Stimulated activated CD8-positive, alpha-beta memory T cell treated with anti-CD3 and anti-CD28 coated beads, Interleukin-4, amount 100 ng/mL, for 4 hours (primary cell): ENCODE results near the gene HAVCR1.
"Not testable (repeated sequence)": the region's sequence is repeated elsewhere in the genome, so short reads cannot be mapped to it uniquely, and the experiment has no call there.

Source experiments
- DNase-seq, 2 donors: peaks; one replicate each; pipeline ENCODE4 v3.0.0-alpha.2; 2020; ENCODE audit warnings: low read depth in 2 of 2, low spot score in 1 of 2

The HAVCR1 gene

DNA sequence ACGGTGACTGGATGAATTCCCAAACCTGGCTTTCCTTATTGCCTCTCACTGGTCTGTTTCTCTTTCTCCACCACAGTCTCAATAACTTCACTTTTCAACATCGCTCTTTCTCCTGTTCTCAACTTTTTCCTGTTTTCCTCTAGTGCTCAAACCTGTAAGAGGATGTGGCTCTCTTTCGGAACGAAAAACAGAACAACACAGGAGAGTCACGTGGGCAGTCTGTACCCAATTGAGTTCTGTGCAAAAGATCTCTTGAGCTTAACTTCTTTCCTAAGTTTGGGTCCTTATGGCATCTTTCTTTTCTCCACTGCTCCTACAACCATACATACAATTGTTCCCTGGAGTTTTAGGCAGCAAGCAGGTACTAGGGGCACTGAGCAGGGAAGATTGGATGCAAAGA is 8.9 kb downstream of the HAVCR1 start:
- no peak for DNase-seq

DNA sequence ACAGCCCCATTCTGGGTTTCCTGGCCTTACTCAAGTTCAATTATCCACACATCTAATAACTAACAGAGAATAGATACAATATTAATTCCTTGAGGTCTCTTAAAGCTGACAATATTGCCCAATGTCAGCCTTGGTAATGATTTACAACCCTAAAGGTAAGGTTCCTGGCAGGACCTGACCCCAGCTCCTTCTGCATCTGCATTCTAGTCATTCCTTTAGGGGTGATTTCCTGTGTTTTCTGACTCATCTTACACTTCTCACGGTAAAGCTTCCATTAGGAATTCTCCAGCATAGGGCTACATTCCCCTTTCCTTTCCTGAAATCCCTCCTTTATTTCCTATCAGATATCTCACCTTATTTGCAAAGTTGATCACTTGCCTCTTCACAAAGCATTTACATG is 9.3 kb downstream of the HAVCR1 start:
- no peak for DNase-seq

DNA sequence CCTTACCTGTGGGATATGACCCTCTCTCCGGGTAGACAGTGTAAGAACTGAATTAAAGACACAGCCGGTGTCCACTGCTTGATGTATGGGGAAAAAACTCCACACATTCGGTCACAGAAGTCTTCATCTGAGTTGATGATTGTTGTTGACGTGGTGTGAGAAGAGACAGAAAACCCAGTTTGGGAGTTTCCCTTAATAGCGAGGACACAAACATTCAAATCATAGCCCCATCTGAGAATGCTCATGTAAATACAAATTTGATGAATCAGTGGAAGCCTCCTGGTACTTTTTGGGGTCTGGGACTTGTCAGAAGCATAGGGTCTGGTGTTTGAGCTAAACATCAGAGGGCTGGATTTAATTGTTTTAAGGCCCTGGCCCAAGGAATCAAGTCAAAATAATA is 11.0 kb downstream of the HAVCR1 start:
- no peak for DNase-seq

DNA sequence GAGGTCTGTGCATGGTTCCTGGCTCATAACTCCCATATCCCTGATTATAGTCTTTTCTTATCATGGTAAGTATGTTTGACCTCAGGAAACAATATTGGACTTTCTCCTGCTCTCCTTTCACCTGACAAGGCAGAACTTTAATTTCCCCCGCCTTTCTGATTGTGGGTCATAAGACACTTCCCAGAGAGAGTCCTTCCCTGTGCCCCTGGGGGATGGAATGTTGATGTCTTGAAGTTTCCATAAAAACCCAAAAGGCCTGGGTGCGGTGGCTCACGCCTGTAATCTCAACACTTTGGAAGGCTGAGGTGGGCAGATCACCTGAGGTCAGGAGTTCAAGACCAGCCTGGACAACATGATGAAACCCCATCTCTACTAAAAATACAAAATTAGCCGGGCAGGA is 11.9 kb downstream of the HAVCR1 start:
- not testable (repeated sequence) for DNase-seq

DNA sequence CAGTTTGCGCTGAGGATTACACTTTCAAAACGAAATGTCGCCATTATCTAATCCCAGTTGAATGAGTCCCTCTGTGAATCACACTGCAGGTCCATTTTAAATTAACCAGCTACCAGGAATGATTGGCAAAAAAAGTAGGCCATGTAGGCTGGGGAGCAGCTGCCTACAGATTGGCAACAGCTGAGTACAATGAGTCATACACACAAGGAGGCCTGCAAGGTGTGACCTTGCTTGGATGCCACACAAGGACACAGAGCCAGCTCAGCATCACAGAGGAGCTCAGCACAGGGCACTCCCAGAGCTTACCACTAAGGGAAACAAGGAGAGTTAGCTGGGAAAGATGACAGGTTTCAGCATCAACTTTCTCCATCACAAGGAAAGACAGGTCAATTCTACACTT is 12.9 kb downstream of the HAVCR1 start:
- DNase-seq = no peak

DNA sequence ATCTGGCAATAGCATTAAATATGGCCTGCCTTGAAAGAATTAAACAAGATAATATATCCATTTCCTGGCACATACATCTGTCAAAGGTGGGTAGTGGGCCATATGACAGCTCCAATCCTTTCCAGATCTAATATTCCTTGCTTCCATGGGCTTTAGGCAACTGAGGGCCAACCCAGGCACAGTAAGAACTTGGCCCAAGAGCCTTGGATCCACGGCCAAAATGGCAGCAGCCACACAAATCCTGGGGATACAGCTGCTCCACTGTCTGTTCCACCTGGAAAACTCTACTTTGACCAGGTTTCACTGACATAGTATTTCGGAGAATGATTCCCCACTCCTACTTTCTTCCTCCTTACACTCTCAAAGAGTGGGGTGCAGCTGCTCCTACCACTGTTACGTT is 13.3 kb downstream of the HAVCR1 start:
- DNase-seq = no peak

DNA sequence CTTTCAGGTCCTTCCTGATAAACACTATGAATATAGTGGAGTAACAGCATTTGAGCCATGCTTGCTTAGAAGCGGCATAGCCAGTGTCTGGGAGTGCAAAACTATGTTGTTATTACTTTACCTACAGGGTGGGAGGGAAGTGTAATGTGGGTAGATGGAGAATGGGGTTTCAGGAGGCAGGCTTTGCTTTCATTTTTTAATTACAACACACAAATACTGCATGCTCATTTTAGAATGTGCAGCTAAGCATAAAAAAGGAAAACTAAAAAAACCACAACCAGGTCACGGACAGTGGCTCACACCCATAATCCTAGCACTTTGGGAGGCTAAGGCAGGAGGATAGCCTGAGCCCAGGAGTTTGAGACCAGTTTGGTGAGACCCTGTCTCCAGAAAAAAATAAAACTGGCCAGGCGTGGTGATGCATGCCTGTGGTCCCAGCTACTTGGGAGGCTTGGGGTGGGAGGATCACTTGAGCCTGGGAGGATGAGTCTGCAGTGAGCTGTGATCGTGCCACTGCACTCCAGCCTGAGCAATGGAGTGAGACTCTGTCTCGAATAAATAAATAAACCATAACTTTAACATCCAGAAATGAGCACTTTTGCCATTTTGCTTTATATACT is 20.2 kb downstream of the HAVCR1 start:
- no peak for DNase-seq

DNA sequence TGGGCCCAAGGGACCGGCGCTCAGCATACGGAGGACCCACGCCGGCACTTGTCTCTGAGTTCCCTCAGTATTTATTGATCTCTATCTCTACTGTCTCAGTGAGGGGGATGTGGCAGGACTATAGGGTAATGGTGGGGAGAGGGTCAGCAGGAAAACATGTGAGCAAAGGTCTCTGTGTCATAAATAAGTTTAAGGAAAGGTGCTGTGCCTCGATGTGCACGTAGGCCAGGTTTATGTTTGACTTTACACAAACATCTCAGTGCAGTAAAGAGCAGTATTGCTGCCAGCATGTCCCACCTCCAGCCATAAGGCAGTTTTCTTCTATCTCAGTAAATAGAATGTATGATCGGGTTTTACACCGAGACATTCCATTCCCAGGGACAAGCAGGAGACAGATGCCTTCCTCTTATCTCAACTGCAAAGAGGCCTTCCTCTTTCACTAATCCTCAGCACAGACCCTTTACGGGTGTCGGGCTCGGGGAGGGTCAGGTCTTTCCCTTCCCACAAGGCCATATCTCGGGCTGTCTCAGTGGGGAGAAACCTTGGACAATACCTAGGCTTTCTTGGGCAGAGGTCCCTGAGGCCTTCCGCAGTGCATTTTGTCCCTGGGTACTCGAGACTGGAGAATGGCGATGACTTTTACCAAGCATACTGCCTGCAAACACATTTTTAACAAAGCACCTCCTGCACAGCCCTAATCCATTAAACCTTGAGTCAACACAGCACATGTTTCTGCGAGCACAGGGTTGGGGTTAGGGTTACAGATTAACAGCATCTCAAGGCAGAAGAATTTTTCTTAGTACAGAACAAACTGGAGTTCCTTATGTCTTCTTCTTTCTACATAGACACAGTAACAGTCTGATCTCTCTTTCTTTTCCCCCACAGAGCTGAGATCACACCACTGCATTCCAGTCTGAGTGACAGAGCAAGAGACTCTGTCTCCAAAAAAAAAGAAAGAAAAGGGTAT is 24.5 kb downstream of the HAVCR1 start:
- not testable (repeated sequence) for DNase-seq

DNA sequence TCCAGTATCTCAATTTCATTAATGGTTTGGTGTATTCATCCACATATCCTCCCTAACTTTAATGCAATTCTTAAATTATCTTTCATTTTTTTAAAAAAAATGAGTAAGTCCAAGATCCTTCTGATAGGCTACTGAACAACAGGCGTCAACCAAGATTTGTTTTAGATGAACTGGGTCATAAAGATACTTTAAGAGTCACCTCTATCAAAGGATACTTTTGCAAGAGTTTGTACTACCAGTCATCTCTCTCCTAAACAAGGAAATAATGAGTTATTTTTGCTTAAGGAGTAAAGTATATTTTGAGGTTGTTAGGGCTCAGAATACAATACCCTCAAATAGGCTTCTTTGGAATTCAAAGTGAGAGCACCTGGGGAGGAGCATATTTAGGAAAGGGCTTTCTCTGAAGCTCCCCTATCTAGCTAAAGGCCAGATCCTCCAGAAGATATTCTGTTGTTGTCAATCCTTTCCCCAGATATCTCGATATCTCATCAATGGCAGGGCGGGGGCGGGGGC is 25.8 kb downstream of the HAVCR1 start:
- no peak for DNase-seq

DNA sequence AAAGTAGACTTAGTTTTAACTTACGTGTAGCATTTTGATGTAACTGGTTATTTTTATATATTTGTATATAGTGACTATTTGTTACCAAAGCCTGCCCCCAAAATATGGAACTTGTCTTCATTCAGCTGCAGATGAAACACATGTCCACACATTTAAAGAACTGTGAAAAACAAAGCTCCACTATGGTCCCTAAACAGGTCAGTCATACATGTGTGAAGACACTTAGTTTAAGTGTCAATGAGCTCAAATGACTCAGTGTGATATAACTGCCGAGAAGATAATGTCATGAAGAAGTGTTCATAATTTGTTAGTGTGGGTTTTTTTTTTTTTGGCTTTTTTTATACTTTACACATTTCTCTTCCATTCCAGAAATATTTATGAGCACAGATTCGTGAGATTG is 28.2 kb downstream of the HAVCR1 start:
- no peak for DNase-seq

DNA sequence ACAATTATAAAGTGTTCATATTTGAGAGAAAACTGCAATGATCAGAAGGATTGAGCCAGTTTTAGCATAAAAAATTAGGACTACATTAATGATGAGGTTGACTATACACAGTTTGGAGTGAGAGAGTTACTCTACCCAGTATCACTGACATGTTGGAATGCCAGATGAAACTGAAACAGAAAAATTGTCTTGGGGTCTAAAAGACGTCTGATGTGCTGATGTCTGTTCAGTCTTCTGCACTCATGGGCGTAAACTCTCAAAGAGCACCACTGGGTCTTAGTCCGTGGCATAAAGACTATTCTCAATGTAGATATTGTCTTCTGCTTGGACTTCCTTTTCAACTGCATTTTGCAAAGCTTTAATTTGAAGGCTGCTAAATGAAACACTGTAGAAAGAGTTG is 29.5 kb downstream of the HAVCR1 start:
- no peak for DNase-seq

DNA sequence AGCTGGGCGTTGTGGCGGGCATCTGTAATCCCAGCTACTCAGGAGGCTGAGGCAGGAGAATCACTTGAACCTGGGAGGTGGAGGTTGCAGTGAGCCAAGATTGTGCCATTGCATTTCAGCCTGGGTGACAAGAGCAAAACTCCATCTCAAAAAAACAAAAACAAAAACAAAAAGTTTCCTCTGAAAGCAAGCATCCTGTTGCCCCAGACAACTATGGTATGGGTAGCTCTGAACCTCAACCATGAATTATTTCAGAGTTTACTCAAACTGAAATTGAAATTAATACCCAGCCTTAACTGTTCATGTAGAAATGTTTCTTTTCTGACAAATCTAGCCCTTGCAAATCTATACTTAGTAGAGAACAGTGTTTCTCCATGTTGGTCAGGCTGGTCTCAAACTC is 31.3 kb downstream of the HAVCR1 start:
- not testable (repeated sequence) for DNase-seq

DNA sequence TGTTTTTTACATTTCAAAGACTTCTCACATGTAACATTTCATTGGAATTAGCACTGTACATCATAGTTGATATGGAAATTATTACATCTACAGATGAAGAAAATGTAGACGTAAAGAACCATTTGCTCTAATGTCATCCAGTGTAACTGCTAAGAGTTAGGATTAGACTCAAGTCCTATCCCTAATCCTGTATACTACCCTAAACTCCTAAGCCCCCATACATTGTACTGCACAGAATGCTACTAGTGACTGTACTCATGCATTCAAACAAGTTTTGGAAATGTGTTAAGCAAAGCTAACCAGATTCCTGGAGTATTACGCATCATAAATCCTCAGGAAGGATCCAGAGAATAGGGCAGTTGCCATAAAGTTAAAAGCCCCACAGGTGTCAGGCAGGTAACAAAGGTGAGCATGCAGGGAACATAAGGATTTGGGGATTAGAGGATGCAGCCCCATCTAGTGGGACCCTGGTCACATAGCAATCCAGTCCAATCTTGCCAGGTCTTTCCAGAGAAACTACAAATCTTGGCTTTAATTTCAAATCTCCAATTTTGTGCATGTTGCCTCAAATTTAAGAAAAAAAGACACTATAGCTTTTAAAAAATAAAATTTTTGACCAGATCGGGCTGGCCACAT is 32.0 kb downstream of the HAVCR1 start:
- no peak for DNase-seq

DNA sequence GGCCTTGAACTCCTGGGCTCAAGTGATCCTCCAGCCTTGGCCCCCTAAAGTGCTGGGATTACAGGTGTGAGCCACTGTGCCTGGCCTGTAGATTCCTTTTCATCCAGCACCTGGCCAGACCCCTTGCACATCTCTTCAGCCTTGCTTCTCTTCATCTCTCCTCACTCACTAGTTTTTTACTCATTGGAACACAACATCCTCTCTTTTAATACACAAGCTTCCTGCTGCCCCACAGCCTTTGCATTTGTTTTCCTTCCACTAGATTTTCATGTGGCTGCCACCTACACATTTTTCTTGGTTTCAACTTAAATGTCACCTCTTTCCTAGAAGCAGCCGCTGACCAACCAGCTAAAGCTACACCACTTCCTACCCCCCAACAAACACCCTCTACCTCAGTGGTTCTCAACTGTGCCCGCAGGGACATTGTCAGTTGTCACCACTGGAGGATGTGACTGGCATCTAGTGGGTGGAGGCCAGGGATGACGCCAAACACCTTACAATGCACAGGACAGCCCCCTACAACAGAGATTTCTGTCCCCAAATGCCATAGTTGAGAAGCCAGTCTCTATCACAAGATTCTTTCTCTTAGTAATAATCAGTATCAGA is 33.7 kb downstream of the HAVCR1 start:
- DNase-seq = peak; percentile 26 to 47

DNA sequence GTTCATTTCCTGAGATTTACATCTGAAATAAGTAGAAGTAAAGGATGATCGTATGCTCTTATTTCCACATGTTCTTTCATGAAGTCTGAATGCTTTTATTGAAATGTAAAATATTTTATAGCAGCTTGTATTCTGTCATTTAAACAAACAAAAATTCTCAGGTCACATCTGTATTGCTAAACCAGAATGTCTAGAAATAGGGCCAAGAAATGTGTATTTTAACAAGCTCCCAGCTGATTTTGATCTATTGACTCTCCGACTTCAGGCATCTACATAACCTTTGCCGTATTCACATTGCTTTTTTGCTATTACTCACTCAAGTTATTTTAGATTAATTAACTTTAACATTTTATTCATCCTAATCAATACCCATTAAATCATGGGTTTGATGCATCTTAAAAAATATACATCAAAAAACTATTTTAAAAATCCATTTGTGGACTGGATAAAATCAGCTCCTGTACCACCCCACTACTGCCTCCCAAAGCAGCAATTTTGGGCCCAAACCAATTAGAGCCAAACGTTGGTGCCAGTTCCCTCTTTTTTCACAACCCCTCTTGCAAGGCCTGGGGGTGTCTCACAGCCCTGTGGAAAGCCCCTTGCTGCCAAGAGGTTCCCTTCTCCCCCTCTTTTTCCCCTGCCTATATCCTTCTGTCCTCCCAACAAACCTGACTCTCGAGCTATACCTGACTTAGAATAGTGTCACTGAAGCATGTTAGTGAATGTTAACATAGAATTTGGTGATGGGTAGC is 34.5 kb downstream of the HAVCR1 start:
- no peak for DNase-seq

DNA sequence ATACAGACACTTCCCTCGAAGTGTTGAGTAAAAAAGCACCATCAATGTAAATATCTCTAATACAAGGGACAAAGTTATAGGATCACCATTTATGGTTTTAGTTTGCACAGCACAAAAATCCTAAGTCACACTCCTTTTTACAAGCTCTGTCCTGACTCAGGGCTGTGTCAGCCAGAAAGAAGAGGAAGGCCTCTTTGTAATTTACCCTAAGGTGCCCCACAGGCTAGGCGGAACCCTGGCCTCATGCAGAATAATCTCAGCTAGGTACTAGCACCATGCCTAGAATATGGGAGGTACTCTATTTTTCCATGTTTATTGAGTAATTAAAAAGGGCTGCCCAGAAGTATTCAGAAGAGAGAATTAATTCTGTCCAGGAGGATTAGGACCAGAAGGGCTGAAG is 36.9 kb downstream of the HAVCR1 start:
- no peak for DNase-seq

DNA sequence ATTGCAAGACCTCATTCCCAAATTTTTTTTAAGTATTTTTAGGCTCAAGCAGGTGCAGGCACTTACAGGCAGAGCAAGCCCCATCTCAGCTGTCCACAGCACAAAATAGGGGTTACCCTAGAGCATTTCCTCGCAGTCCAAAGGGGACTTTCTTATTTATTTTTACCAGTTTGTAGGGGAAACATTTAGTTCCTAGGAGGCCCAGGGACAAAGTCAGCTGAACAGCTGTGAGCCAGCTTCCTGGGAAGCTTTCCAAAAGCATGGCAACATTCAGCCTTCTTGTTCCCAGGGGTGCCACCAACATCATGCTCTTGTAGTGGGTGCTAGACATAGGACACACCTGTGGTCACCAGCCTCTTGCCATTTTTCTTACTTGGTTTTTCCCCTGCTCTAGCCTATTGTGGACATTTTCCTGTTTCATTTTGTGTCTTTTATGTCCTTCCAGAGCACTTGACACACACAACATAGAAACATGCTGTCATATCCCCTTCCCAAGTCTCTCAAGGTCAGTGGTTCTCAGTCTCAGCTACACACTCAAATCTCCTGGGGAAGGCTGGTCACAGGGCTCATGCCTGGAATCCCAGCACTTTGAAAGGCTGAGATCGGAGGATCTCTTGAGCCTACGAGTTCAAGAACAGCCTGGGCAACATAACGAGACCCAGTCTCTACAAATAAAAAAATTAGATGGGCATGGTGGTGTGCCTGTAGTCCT is 38.2 kb downstream of the HAVCR1 start:
- no peak for DNase-seq

DNA sequence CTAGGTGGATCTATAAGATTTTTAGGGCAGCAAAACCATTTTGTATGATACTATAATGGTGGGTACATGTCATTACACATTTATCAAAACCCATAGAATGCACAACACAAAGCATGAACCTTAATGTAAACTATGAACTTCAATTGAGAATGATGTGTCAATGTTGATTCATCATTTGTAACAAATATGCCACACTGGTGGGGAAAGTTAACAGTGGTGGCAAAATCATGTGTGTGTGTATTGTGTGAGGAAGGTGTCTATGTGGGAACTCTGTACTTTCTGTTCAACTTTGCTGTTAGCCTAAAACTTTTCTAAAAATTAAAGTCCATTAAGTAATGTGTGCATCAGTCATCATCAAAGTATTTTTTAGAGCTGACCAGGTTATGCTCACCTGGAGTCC is 38.9 kb downstream of the HAVCR1 start:
- DNase-seq = no peak

DNA sequence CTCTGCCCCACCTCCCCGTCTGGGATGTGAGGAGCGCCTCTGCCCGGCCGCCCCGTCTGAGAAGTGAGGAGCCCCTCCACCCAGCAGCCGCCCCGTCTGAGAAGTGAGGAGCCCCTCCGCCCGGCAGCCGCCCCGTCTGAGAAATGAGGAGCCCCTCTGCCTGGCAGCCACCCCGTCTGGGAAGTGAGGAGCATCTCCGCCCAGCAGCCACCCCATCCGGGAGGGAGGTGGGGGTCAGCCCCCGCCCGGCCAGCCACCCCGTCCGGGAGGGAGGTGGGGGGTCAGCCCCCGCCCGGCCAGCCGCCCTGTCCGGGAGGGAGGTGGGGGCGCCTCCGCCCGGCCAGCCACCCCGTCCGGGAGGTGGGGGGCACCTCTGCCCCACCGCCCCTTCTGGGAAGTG is 44.8 kb downstream of the HAVCR1 start:
- not testable (repeated sequence) for DNase-seq

DNA sequence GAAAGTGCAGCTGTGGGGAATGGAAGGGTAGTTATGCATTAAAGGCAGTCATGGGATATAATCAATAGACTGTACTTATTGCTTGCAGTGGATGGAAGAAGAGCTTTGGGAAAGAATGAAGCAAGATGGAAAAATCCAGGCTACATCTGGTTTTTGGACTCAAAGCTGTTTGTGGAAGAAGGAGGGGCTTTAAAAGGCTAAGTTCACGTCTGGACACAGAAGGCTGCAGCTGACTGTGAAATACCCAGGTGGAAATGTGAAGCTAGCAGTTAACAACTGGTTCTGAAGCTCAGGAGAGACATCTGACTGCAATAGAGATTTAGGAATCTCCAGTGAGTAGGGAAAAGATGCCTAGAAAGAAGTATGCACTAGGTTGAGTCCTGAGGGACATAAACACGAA is 52.7 kb downstream of the HAVCR1 start:
- DNase-seq = no peak
